Measurements from ENCODE around the gene FBXW8.

Gene FBXW8

DNA sequence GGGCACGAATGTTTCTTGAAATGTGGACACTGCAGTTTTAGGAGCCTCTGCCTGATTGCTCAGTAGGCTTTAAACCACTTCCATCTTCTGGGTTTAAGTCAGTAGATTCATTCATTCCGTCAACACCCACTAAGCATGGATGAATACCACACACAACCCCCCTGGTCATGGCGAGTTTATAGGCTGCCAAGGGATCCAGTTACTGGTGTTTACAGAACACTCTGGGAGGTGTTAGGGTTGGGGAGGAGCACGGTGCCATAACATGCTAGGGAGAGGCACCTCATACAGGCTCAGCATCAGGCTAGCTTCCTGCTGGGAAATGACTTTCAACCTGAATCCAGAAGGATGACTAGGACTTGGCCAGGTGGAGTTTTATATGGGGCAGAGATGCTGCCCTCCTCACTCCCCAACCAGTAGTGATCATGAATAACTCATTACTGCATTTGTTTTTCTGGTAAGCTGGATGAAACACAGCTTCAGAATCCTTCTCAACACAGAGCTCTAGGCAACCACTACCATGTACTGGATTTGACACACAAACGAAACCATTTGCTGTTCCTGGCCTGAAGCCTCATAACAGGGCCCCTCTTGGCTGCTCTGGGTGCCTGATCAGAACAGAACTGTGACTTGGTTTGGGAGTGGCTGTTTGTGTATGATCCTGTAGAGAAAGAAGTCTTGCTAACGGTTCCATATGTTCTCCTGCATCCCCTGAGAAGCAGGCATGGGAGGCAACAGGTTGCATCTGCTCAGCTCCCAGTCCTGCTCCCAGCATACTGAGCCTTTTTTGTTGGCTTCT, 47.9 kb downstream of the FBXW8 start:
- no peak for DNase-seq (ENCODE audit: low read depth in 2 of 2)

DNA sequence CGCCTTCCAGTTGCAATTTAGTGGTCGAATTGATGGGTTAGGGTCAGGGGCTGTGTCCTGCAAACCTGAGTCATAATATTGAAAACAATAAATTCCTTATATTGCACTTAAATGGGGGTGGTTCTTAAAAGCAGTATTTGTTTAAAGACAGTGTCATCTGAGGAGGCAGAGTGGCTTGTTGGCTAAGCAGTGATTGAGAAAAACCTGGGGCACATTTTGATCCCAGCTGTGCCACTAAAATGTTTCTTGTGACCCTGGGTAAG, 48.4 kb downstream of the FBXW8 start:
- DNase-seq (ENCODE audit: low read depth in 2 of 2): no peak

DNA sequence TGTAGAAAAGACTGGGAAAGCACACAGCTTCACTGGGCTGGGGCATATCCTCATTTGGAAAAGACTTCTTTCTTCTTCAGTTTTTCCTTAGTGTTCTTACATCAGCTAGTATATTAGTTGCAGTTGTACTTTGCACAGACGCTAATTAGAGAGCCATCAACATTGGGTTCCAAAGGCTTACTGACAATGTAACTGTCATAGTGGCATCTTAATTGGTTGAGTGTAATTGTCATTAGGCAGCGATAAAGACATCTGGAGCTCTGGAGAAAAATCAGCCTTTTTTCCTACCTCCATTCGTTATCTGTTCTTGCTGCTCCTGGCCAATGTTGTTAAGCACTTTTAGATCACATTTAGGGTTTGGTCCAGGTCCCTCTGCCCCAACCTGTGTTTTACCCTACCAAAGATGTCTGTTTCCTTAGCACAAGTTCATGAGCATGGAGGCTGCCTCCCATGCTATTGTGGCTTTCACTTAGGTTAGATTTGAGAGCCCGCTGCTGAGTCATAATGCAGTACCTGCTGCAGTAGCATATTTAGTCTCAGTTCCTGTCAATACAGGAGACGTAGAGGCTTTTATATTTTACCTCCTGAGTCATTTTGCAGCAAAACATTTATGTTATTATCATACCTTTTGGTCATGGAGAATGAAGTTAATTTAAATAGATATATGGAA, 49.2 kb downstream of the FBXW8 start:
- peak in 1 of 2 experiments; percentile 46 for DNase-seq (ENCODE audit: low read depth in 2 of 2)

DNA sequence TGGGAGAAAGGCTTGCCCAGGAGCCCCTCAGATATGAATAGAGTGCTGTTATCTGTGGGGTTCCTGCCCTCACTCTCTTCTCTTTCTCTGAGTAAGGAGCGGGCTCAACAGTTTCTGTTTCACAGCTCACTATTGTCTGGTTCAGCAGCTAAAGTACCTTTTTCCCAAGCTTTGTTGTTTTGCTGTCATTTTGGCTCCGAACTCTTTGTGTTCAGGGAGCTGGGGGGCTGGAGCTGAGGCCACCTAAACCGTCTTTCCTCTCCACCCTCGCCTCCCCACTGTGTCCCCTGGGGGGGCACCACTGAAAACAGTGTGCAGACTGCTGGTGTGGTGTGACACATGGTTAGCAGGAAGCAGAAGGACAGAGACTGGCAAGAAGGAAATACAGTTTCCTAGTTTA, 51.4 kb downstream of the FBXW8 start:
- no peak for DNase-seq (ENCODE audit: low read depth in 2 of 2)

DNA sequence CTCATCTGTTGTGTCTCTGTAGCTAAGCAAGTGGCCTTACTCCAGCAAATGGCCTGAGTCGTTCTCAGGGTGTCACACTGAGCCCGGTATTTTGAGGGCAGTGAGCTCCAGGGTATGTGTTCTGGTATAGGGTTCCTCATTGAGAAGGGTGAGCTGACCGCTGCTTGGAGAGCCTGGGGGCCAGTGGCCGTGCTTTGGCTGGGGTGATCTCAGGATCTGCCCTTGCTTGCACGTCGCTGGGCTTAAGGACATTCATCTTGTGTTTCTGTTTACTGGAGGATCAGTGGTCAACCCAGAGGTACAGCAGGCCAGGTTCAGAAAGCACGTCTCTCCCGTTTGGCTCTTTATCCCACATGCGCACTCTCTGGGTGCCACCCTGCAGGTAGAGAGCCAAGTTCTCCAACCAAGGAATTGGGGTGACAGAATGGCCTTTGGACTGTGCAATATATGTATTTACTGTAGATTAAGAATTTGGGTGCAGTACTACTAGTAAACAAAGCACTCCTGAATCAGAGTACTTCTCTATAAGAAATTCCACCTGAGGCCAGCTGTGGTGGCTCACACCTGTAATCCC, 52.1 kb downstream of the FBXW8 start:
- no peak for DNase-seq (ENCODE audit: low read depth in 2 of 2)

DNA sequence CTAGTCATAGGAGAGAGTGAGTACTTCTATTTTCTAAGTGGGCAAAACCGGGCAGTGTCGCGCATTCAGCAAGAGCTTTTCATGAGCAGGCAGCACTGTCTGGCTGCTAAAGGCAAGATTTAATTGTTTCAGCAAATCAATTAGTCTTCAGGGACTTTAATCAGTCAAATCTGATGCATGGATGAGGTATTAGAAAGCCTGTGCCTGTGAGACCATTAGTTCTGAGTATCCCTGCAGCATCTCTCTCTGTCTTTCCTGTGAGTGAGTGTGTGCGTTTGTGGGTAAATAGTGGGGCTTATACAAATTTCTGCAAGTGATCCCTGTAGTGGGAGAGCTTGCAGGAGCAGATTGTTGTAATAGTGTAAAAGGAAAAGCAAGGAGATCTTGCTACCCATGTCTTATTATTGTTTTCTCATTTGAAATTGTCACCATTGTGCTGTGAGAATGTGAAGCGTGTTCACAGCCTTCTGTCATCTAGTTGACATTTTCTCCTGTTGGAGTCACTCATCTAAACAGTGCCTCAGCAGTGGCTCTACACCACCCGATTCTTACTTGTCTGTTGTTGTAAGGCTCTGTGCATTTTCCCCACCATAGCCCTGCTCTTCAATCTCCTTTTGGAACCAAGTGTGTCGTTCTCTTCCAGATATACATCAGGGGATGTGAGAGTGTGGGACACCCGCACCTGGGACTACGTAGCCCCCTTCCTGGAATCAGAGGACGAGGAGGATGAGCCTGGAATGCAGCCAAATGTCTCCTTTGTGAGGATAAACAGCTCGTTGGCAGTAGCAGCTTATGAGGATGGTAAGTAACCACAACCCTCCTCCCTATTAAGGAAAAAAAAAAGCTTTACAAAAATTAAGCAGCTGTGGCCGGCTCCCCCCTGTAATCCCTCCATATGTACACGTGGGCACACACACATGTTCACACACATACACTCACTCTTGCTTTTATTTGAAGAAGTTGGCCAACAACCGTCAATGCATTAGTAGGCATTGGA, 53.6 kb downstream of the FBXW8 start:
- DNase-seq (ENCODE audit: low read depth in 2 of 2): no peak

DNA sequence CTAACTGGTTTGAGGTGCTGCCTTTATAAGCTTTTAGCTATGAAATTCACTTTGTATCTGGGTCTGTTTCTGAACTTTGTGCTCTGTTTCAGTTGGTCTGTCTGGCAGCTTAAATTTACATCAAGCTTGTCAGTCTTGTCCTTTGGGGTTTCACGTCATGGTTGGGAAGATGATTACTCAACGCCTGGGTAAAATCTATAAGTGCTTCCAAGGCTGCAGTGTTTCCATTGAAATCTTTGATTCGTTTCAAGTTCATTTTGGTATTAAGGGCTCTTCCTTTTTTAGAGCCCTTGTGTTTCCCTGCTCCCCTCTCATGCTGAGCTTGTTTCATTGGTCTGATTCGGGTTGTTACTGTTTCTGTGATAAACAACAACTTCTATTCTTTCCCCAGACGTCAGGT, 58.2 kb downstream of the FBXW8 start:
- DNase-seq (ENCODE audit: low read depth in 2 of 2): no peak

DNA sequence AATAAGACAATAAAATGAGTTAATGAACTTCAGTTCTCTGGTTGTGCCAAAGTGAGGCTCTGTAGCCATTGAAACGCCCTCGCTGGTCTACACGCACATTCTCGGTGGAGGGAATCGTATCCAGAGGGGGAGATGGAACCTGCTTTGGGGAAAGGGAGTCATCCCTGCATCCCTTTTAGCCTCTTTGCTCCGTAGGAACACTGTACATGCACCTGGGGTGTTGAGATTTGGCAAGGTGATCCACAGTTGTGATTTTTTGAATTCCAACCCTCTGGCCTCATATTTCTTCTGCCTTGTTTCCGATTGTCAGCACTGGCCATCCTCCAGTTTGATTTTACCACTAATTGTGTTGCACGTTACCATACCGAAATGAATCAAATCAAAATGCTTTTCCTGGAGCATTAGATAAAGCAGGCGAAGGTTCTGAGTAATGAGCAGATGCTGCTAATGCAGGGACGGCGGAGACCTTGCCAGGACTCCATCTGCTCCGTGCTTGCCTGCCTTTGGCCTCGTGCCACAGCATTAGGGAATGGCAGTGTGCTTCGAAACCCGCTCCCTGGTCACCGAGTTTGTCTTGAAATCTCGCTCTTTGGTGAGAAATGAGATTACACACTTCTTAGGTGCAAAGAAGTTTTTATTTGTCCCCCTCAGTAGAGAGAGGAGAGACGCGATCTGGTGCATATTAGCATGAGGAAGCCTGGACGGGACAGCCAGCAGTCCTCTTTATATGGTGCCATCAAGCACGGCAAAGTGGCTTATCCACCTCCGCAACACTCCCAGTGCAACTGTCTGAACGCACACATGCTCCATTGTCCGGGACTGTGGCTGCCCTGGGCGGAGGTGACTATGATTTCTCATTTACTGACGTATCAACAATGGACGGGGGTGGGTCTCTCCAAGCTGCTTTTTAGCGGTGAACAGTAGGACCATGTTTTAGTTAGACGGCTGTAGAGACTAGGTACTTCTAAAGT, 59.1 kb downstream of the FBXW8 start:
- no peak for DNase-seq (ENCODE audit: low read depth in 2 of 2)

DNA sequence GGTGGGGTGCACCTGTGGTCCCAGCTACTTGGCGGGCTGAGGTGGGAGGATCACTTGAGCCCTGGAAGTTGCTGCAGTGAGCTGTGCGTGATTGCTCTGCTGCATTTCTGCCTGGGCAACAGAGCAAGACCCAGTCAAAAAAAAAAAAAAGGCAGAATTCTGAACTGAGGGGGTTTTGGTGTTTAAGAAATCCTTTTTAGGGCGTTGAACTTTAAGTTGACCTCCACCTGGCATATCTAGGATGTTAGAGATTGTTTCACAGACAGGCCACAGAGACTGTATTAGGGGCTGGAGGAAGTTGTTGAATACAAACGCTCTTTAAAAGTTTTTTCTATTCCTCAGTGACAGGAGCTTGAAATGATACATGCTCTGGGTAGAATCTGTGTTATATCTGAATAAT, 60.5 kb downstream of the FBXW8 start:
- DNase-seq (ENCODE audit: low read depth in 2 of 2): no peak

DNA sequence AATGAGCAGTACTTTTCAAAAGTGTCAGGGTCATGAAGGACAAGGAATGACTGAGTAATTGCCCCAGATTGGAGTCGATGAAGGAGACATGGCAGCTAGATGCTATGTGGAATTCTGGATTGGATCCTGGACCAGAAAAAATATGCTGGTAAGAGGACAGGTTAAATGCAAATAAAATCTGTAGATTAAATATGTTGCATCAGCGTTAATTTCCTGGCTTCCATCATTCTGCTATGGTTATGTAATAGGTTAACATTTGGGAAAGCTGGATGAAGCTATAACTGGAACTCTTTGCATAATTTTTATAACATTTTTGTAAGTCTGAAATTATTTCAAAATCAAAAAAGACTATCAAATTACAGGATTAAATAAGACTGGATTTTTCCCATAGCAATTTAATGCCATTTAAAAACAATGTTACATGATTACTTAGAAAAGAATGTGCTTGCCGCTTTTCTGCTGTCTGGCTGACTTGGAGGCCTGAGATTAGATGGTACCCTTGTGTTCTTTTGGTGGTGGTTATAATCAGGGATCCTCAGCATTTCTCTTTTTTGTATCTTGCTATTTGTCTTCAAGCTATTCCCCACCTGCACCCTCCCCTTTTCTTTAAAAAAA, 65.1 kb downstream of the FBXW8 start:
- DNase-seq (ENCODE audit: low read depth in 2 of 2): no peak

DNA sequence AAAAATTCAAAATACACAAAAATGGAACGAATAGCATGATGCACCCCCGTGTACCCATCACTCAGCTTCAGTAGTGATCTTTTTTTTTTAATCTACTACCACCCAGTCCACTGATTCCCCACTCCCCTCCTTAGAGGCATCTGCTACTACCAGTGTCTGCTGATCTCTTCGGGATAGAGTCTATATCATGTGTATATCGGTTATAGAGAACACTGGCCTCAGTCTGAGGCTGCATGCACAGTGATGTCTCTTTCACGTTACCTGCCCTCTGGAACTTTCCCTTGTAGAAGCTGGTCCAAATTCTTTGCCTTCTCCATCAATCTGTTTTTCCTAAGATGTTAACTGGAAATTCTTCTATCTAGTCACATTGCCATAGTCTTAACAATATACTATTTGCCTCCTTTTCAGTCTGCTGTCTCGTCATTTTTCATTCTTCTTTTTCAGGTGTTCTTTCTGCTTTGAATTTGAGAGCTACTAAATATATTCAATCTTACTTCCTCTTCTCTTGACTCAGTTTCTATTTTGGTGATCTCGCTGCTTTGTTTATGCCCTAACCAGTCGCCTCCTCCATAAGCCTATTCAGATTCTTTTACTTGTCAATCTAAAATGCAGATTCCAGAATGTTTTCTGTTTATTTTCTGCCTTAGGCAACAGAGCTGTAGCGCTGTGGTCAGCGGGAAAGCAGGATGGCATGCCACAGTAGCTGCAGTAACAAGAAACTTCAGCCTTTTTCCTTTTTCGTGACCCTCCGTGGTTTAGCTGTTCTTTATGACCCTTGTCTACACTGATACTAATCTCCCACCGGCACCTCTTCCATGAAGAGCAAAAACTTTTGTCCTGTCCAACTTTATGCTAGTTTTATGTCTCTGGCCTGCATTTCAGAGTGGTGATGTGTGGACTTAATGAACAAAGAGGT, 67.0 kb downstream of the FBXW8 start:
- no peak for DNase-seq (ENCODE audit: low read depth in 2 of 2)

DNA sequence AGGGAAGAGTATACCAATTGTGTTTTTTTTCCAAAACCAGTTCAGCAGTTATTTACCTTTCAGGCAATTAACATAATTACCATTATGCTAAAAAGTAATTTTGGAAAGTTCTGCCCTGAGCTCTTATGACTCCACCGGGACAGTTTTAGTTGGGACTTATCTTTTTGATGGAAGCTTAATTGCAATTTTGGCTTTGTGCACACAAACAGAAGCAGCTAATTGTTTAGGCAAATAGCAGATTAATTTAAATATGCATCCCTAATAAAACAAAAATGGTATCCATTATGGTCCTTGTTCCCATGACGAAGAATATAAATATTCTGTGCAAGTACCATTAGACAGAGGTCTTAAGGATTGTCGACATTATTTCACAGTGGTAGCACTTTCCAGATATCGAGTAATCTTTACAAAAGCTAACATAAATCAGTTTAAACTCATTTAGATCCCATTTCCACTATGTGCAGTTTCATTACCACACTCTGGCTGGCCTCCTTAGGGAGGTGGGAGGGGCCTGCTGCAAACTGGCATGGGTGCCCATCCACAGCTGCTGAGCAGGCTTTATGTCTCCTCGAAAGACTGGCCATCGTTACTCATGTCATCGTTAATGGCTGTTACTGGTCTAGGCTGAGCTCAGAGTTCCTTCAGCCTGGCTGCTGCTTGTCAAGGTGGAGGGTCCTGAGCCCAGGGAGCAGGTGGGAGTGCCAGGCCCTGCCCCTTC, 68.2 kb downstream of the FBXW8 start:
- no peak for DNase-seq (ENCODE audit: low read depth in 2 of 2)

DNA sequence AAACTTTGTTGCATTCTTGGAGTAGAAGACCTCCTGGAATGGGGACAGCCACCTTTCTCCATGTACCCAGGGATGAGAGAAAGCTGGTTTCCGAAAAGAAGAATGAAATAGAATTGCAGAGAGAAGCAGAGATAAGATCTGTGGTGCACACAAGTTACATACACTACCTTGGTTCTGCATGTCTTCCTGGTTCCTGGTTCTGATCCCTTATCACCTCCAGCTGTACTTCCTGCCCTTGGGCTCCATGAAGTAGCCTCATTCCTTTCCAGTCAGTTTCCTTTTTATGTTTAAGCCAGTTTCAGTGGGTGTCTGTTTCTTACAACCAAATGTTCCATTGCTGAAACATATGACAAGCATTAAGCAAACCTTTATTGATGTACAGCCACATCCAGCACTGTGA, 69.3 kb downstream of the FBXW8 start:
- no peak for DNase-seq (ENCODE audit: low read depth in 2 of 2)

DNA sequence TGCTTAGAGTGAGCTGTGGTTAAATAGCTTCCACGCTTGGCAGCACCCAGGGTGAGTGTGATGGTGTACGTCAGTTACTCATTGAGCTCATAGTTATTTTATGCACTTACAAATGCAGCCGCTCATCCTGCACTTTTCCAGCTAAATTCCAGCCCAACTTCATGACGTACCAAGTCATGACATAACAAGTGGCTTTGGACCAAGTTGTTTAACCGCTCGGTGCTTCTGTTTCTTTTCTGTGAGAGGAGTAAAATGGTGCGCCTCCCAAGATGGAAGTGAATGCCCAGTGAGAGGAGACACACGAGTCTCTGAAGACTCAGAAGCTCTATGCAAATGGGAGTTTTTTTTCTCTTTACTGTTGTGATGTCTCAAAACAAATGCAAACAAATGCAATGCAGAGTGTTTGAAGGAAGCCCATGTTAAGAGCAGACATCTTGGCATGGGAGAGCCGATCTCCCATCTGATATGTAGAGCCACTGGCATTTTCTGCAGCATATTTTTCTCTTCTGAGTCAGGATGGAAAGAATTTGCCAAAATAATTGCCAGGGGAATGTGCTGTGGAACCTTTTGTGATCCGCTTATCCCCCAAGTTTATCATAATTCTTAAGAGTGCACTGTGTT, 72.2 kb downstream of the FBXW8 start:
- DNase-seq (ENCODE audit: low read depth in 2 of 2): no peak

DNA sequence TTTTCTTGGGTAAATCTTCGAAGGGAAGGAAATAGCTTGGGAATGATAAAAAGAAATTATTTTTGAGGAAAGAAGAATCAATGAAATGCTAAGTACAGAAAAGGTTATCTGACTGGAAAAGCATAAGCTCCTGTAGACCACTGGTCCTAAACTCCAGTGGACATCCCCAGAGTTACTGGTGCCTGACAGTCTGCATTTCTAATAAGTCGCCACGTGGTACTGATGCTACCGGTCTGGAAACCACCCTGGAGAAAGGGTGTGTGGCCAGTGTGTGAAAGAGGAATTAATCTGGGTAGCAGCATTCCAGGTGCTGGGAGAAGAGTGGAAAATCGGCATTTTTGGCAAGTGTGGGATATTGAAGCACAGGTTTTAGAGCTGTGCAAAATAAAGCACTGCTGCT, 73.3 kb downstream of the FBXW8 start:
- no peak for DNase-seq (ENCODE audit: low read depth in 2 of 2)

DNA sequence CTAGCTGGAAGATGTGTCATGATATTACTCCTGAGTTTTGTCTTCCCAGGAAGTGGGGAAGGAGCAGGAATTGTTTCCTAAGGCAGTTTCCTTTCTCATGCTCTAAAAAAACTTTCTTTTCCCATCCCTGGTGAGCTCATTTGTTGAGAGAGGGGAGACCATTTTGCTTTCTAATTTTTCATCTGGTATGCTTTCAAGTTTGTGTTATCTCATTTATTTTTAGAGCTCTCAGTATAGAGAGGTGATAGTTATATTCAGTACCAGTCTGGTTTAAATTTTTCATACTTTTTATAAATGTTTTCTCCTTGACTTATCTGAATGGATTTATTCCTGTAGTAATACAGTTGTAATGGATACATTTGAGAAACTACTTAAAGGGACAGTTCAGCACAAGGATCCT, 79.6 kb downstream of the FBXW8 start:
- no peak for DNase-seq (ENCODE audit: low read depth in 2 of 2)

DNA sequence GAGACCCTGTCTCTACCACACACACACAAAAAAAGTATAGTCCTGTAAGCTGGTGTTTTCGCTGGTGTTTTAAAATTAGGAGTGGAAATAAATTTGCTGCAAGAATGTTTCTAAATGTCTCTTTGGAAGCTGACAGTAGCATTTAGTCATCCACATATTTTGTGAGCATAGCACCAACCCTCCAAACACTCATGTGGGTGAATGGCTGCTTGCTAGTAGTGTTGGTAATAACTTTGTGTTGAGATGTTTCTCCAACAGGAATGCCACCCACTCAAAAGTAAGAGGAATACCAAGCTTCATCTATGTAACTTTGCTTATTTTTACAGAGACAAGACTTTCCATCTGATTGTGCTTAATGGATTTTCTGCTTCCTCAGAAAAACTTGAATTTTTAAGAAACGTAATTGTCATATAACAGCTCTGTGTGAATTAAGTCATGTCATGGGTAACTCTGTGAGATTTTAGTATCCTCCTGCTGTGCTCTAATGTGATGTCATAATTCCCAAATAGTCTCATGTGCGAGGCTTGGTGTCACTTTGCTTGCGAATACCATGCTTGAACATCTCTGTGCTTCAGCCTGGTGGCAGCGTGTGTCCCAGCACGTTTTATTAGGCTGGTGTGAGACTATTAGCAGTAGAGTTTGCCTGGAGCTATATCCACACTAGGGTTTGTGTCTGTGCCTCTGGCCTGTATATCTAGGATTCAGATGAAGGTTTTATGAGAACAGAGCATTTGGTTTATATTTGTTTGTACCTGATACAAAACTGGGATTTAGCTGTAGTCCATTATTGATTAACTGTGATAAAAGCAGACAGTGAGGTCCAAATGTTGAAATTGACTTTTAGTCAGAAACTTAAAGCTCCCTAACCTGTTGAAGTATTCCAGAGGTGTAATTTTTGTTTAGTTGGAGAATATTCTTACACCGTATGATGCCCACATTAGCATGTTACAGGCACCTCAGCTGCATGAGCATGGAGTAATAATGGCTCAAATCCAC, 80.5 kb downstream of the FBXW8 start:
- DNase-seq (ENCODE audit: low read depth in 2 of 2): no peak
